ENCODE results near the gene NEK11. TPM values are rescaled to one million over a fixed set of nuclear protein-coding genes. Genes with fewer than 3 reads are reported as not detected.

NEK11 gene
- total and polyA plus RNA-seq, 4 donors: 4.0 to 36.3 (median 9.8) TPM

DNA sequence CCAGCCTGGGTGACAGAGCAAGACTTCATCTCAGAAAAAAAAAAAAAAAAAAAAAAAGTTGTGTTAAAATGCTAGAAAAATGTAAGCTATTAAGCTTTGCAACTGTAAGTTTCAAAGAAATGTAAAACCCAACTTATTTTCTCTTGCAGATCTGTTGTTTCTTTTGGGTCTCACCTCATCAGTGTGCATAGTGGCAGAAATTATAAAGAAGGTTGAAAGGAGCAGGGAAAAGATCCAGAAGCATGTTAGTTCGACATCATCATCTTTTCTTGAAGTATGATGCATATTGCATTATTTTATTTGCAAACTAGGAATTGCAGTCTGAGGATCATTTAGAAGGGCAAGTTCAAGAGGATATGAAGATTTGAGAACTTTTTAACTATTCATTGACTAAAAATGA, 25.6 kb upstream of the NEK11 start:
- peak in 2 of 3 donors; percentile 77 to 82 for DNase-seq
- peaks cover 4 to 26% (median 8%) of the 10 kb centered on the region in 4 donors for H3K36me3 ChIP-seq (ENCODE audit: control insufficient read depth in 4 of 4, insufficient read depth in 4 of 4, low read length in 4 of 4)
- WGBS, 2 donors: 78 to 81% methylated on average over 1 of the region's 1 CpG

DNA sequence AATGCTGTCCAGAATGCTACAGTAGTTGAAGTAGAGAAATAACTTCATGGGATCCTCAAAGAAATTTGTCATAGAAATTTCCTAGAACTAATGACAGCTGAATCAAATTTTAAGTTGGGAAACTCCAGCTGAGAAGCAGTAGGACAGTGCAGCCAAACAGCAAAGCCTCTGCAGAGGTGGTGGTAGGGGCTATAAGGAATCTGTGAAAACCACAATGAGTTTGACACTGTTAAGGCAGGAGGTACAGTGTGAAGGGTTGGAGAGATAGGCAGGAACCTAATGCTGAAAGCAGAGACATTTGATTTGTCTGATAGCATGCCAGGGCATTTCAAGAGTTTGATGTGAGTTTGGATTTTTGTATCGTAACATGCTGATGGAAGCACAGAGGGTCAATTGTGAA, 22.1 kb upstream of the NEK11 start:
- H3K27me3 ChIP-seq (ENCODE audit: control insufficient read depth in 3 of 3, insufficient read depth in 3 of 3, low read length in 2 of 3): no peaks in the 10 kb centered on the region
- H3K4me1 ChIP-seq (ENCODE audit: control insufficient read depth in 5 of 5, insufficient read depth in 5 of 5, low read length in 5 of 5): peaks cover 0 to 8% (median 0%) of the 10 kb centered on the region in 5 donors
- H3K4me3 ChIP-seq: no peak overlapping the region
- H3K36me3 ChIP-seq (ENCODE audit: control insufficient read depth in 4 of 4, insufficient read depth in 4 of 4, low read length in 4 of 4): peaks cover 4 to 18% (median 9%) of the 10 kb centered on the region in 4 donors
- DNase-seq: no peak
- TF ChIP-seq, protein P1, sequence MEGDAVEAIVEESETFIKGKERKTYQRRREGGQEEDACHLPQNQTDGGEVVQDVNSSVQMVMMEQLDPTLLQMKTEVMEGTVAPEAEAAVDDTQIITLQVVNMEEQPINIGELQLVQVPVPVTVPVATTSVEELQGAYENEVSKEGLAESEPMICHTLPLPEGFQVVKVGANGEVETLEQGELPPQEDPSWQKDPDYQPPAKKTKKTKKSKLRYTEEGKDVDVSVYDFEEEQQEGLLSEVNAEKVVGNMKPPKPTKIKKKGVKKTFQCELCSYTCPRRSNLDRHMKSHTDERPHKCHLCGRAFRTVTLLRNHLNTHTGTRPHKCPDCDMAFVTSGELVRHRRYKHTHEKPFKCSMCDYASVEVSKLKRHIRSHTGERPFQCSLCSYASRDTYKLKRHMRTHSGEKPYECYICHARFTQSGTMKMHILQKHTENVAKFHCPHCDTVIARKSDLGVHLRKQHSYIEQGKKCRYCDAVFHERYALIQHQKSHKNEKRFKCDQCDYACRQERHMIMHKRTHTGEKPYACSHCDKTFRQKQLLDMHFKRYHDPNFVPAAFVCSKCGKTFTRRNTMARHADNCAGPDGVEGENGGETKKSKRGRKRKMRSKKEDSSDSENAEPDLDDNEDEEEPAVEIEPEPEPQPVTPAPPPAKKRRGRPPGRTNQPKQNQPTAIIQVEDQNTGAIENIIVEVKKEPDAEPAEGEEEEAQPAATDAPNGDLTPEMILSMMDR (IDR thresholded peaks at IDR 0.05; ENCODE audit: control extremely low read depth, extremely low read depth): no peak
- ATAC-seq (ENCODE audit: insufficient read depth, low FRiP score): no peak
- H3K9ac ChIP-seq (ENCODE audit: insufficient read depth in 1 of 2, low read length in 2 of 2): no peak overlapping the region
- WGBS, 2 donors: 93 to 97% methylated on average over 1 of the region's 1 CpG
- no peaks in the 10 kb centered on the region for H3K9me3 ChIP-seq (ENCODE audit: control insufficient read depth in 4 of 4, insufficient read depth in 3 of 4, low read length in 3 of 4)
- H3K27ac ChIP-seq (ENCODE audit: low read depth in 1 of 2, low read length in 1 of 2): no peak overlapping the region

More for the DNA sequence above, 25.6 kb upstream of the NEK11 start:
- Histone ChIP-seq H3K4me1 (ENCODE audit: control insufficient read depth in 5 of 5, insufficient read depth in 5 of 5, low read length in 5 of 5) (peaks cover 0 to 8% (median 0%) of the 10 kb centered on the region in 5 donors), H3K9me3 (ENCODE audit: control insufficient read depth in 4 of 4, insufficient read depth in 3 of 4, low read length in 3 of 4) (no peaks in the 10 kb centered on the region), H3K9ac (ENCODE audit: insufficient read depth in 1 of 2, low read length in 2 of 2) (no peak overlapping the region), H3K27me3 (ENCODE audit: control insufficient read depth in 3 of 3, insufficient read depth in 3 of 3, low read length in 2 of 3) (no peaks in the 10 kb centered on the region), H3K27ac (ENCODE audit: low read depth in 1 of 2, low read length in 1 of 2) (no peak overlapping the region), H3K4me3 (no peak overlapping the region)
- ATAC-seq (ENCODE audit: insufficient read depth, low FRiP score): no peak
- TF ChIP-seq, protein P1 (IDR thresholded peaks at IDR 0.05; ENCODE audit: control extremely low read depth, extremely low read depth): no peak

DNA sequence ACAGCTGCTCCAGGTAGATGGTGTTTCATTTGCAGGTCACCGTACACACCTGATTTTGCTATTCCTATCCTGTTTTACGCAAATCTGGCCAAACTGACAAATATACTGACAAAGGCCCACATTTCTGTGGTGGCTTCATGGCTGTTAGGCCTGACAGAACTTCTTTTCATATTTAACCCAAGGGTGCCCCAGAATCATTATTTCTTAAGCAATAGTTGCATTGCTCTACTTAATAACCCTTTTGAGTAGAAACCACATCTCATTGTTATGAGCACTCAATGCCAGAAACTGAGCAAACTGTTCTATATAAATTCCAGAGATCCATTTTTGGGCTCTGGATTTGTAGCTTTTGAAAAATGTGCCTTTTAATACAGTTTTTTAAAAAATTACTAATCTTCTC, 19.4 kb upstream of the NEK11 start:
- Histone ChIP-seq H3K9ac (ENCODE audit: insufficient read depth in 1 of 2, low read length in 2 of 2) (no peak overlapping the region), H3K4me3 (no peak overlapping the region), H3K27me3 (ENCODE audit: control insufficient read depth in 3 of 3, insufficient read depth in 3 of 3, low read length in 2 of 3) (no peaks in the 10 kb centered on the region), H3K9me3 (ENCODE audit: control insufficient read depth in 4 of 4, insufficient read depth in 3 of 4, low read length in 3 of 4) (no peaks in the 10 kb centered on the region), H3K4me1 (ENCODE audit: control insufficient read depth in 5 of 5, insufficient read depth in 5 of 5, low read length in 5 of 5) (no peaks in the 10 kb centered on the region), H3K27ac (ENCODE audit: low read depth in 1 of 2, low read length in 1 of 2) (no peak overlapping the region), H3K36me3 (ENCODE audit: control insufficient read depth in 4 of 4, insufficient read depth in 4 of 4, low read length in 4 of 4) (peaks cover 8 to 23% (median 15%) of the 10 kb centered on the region in 4 donors)
- DNase-seq: no peak
- ATAC-seq (ENCODE audit: insufficient read depth, low FRiP score): no peak
- TF ChIP-seq, protein P1 (IDR thresholded peaks at IDR 0.05; ENCODE audit: control extremely low read depth, extremely low read depth): no peak
- WGBS, 2 donors: 94 to 96% methylated on average over 2 of the region's 2 CpGs

DNA sequence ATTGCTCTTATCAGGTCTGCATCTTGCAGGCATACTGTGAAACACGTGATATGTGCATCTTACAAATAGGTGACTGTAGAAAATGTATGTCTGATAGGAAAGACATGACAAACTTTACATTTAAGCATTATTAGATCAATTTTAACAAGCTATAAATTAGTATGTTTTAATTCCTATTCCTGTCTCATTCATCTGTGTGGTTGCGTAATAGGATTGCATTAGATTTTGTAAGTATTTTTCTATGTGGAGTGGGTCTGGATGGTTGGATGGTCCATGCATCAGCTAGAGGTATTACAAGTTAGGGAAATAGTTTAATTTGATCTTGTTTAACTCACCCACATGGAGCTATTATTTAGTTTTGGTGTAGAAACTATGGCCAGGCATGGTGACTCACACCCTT, 18.9 kb upstream of the NEK11 start:
- no peaks in the 10 kb centered on the region for H3K4me1 ChIP-seq (ENCODE audit: control insufficient read depth in 5 of 5, insufficient read depth in 5 of 5, low read length in 5 of 5)
- H3K9ac ChIP-seq (ENCODE audit: insufficient read depth in 1 of 2, low read length in 2 of 2): no peak overlapping the region
- 96 to 99% methylated on average over 2 of the region's 2 CpGs for WGBS, 2 donors
- TF ChIP-seq, protein P1 (IDR thresholded peaks at IDR 0.05; ENCODE audit: control extremely low read depth, extremely low read depth): no peak
- no peaks in the 10 kb centered on the region for H3K9me3 ChIP-seq (ENCODE audit: control insufficient read depth in 4 of 4, insufficient read depth in 3 of 4, low read length in 3 of 4)
- DNase-seq (no peak), ATAC-seq (ENCODE audit: insufficient read depth, low FRiP score) (no peak)
- H3K27me3 ChIP-seq (ENCODE audit: control insufficient read depth in 3 of 3, insufficient read depth in 3 of 3, low read length in 2 of 3): no peaks in the 10 kb centered on the region
- no peak overlapping the region for H3K27ac ChIP-seq (ENCODE audit: low read depth in 1 of 2, low read length in 1 of 2)
- no peak overlapping the region for H3K4me3 ChIP-seq
- peaks cover 8 to 23% (median 16%) of the 10 kb centered on the region in 4 donors for H3K36me3 ChIP-seq (ENCODE audit: control insufficient read depth in 4 of 4, insufficient read depth in 4 of 4, low read length in 4 of 4)

Measured in lung (tissue), 12 donors.